H1 (cell line): ENCODE measurements around the gene CTSL. TPM values are rescaled to one million over a fixed set of nuclear protein-coding genes. Genes with fewer than 3 reads are reported as not detected.

Experiments used
- CTCF ChIA-PET: fragments of 300-600 bp; sonication (Branson Sonifier 250); formaldehyde crosslinking; loops from one replicate; lab custom pipeline; 2021; ENCODE audit not compliant: partially characterized antibody; lab: Charles Lee
- POLR2A ChIA-PET: fragments of 300-600 bp; sonication (Branson Sonifier 250); formaldehyde crosslinking; loops from one replicate; lab custom pipeline; 2021; ENCODE audit warnings: inconsistent platforms; ENCODE audit not compliant: partially characterized antibody; lab: Charles Lee
- DNase-seq, 2 experiments: peaks; one replicate each; pipeline versions ENCODE4 v3.0.0 to v3.0.0-alpha.2; 2010 to 2022; ENCODE audit warnings: low spot score in 2 of 2, low read depth in 1 of 2, mixed read lengths in 1 of 2
- FAIRE-seq: peaks from 2 replicates; lab custom pipeline; 2011; peaks lifted over from hg19 to GRCh38; lab: Jason Lieb, UNC
- H2AFZ ChIP-seq: 2 replicates; pipeline ENCODE4 v1.8.1; 2012; ENCODE audit warnings: low read length, inconsistent platforms
- H2AK5ac ChIP-seq: 2 replicates; pipeline ENCODE4 v1.6.1; 2013; ENCODE audit warnings: low read depth, low read length
- H2BK120ac ChIP-seq: replicated peaks from 2 replicates; pipeline ENCODE3; 2013; ENCODE audit warnings: low read depth, low read length, inconsistent platforms
- H2BK12ac ChIP-seq: 2 replicates; pipeline ENCODE4 v1.6.1; 2013; ENCODE audit warnings: low read depth, low read length
- H2BK15ac ChIP-seq: 2 replicates; pipeline ENCODE4 v1.6.1; 2013; ENCODE audit warnings: low read length
- H2BK20ac ChIP-seq: 2 replicates; pipeline ENCODE4 v1.6.1; 2013; ENCODE audit warnings: low read length
- H2BK5ac ChIP-seq: 2 replicates; pipeline ENCODE4 v1.6.1; 2013; ENCODE audit warnings: low read depth, low read length
- H3K14ac ChIP-seq: 2 replicates; pipeline ENCODE4 v1.6.1; 2013; ENCODE audit warnings: inconsistent platforms; ENCODE audit not compliant: insufficient read length
- H3K18ac ChIP-seq: 2 replicates; pipeline ENCODE4 v1.6.1; 2013; ENCODE audit warnings: low read length; ENCODE audit errors: extremely low read depth
- H3K23ac ChIP-seq: 2 replicates; pipeline ENCODE4 v1.6.1; 2013; ENCODE audit warnings: inconsistent platforms; ENCODE audit not compliant: insufficient read length
- H3K23me2 ChIP-seq: 2 replicates; pipeline ENCODE4 v1.6.1; 2013; ENCODE audit warnings: low read depth, low read length
- H3K27ac ChIP-seq: 2 replicates; pipeline ENCODE4 v1.6.1; 2011; ENCODE audit warnings: low read depth, low read length, inconsistent platforms
- H3K27me3 ChIP-seq, 4 experiments: replicated peaks in 1 of 4; 1 replicate in 1 of 4; 2 replicates in 3 of 4; pipeline versions ENCODE4 v1.6.1 to v1.8.1; 2011 to 2013; ENCODE audit warnings: low read length in 3 of 4, mild to moderate bottlenecking in 3 of 4, inconsistent platforms in 2 of 4, mixed read lengths in 2 of 4, moderate library complexity in 1 of 4; ENCODE audit not compliant: control insufficient read depth in 3 of 4, insufficient read depth in 3 of 4; ENCODE audit errors: extremely low read depth in 1 of 4
- H3K36me3 ChIP-seq, 4 experiments: 2 replicates each; pipeline versions ENCODE4 v1.6.1 to v1.8.1; 2011 to 2013; ENCODE audit warnings: mild to moderate bottlenecking in 4 of 4, low read length in 3 of 4, moderate library complexity in 2 of 4, control low read depth in 1 of 4, inconsistent platforms in 1 of 4; ENCODE audit not compliant: insufficient read depth in 4 of 4, control insufficient read depth in 2 of 4
- H3K4ac ChIP-seq: replicated peaks from 2 replicates; pipeline ENCODE3; 2013; ENCODE audit warnings: low read length, low read depth, mixed read lengths, inconsistent platforms; ENCODE audit not compliant: insufficient read length
- H3K4me1 ChIP-seq, 4 experiments: replicated peaks in 1 of 4; 1 replicate in 1 of 4; 2 replicates in 3 of 4; pipeline versions ENCODE4 v1.6.1 to v1.8.1; 2011 to 2013; ENCODE audit warnings: low read length in 3 of 4, inconsistent platforms in 2 of 4, mixed read lengths in 1 of 4; ENCODE audit not compliant: insufficient read depth in 4 of 4, control insufficient read depth in 3 of 4
- H3K4me2 ChIP-seq, 2 experiments: 2 replicates each; pipeline versions ENCODE4 v1.6.1 to v1.8.1; 2011 to 2013; ENCODE audit warnings: low read depth in 2 of 2, low read length in 2 of 2, control low read depth in 1 of 2, inconsistent platforms in 1 of 2, mild to moderate bottlenecking in 1 of 2; ENCODE audit not compliant: insufficient read depth in 1 of 2
- H3K4me3 ChIP-seq, 4 experiments: fragments of 200-600, 300-600 bp in 1 of 4; sonication (generic), shearing (Covaris generic), sonication (Bioruptor Twin) in 1 of 4; 2 replicates each; pipeline versions ENCODE4 v1.5.1 to v1.8.1; 2011 to 2016; ENCODE audit warnings: low read length in 4 of 4, low read depth in 3 of 4, control low read depth in 2 of 4, inconsistent platforms in 2 of 4, mild to moderate bottlenecking in 2 of 4, mixed read lengths in 1 of 4, moderate library complexity in 1 of 4; ENCODE audit not compliant: insufficient read depth in 2 of 4; ENCODE audit errors: extremely low read depth in 1 of 4
- H3K56ac ChIP-seq: replicated peaks from 2 replicates; pipeline ENCODE3; 2013; ENCODE audit warnings: low read depth, mild to moderate bottlenecking, mixed read lengths, low read length, inconsistent platforms; ENCODE audit not compliant: insufficient read length
- H3K79me1 ChIP-seq: 2 replicates; pipeline ENCODE4 v1.6.1; 2013; ENCODE audit warnings: low read depth, low read length, control low read depth
- H3K79me2 ChIP-seq, 2 experiments: 2 replicates each; pipeline versions ENCODE4 v1.6.1 to v1.8.1; 2012 to 2013; ENCODE audit warnings: low read length in 2 of 2, mild to moderate bottlenecking in 2 of 2, inconsistent platforms in 1 of 2; ENCODE audit not compliant: insufficient read depth in 2 of 2, control insufficient read depth in 1 of 2
- H3K9ac ChIP-seq, 4 experiments: replicated peaks in 1 of 4; 1 replicate in 1 of 4; 2 replicates in 3 of 4; pipeline versions ENCODE4 v1.6.1 to v1.8.1; 2011 to 2013; ENCODE audit warnings: low read depth in 3 of 4, low read length in 3 of 4, control low read depth in 2 of 4, mild to moderate bottlenecking in 2 of 4, moderate library complexity in 2 of 4, inconsistent platforms in 1 of 4; ENCODE audit errors: extremely low read depth in 1 of 4
- H3K9me3 ChIP-seq, 2 experiments: 2 replicates each; pipeline versions ENCODE4 v1.6.1 to v1.8.1; 2012 to 2013; ENCODE audit warnings: mild to moderate bottlenecking in 2 of 2, moderate library complexity in 2 of 2, control low read depth in 1 of 2, inconsistent platforms in 1 of 2, low read depth in 1 of 2, low read length in 1 of 2, mixed read lengths in 1 of 2; ENCODE audit not compliant: insufficient read depth in 2 of 2
- H4K20me1 ChIP-seq, 2 experiments: replicated peaks in 1 of 2; 2 replicates each; pipeline versions ENCODE3 to v1.8.1; 2011 to 2013; ENCODE audit warnings: inconsistent platforms in 2 of 2, low read length in 2 of 2, mild to moderate bottlenecking in 1 of 2; ENCODE audit not compliant: insufficient read depth in 2 of 2, control insufficient read depth in 1 of 2
- H4K5ac ChIP-seq: 2 replicates; pipeline ENCODE4 v1.6.1; 2013; ENCODE audit warnings: low read length, low read depth, mixed read lengths, inconsistent platforms; ENCODE audit not compliant: insufficient read length
- H4K8ac ChIP-seq: 2 replicates; pipeline ENCODE4 v1.8.0; 2013; ENCODE audit warnings: mild to moderate bottlenecking, moderate library complexity, low read length, inconsistent platforms; ENCODE audit not compliant: insufficient read depth; ENCODE audit errors: extremely low read depth
- H4K91ac ChIP-seq: replicated peaks from 2 replicates; pipeline ENCODE3; 2013; ENCODE audit warnings: low read length, mixed read lengths, inconsistent platforms; ENCODE audit not compliant: insufficient read length
- ATF3 ChIP-seq: IDR thresholded peaks from 2 replicates; pipeline ENCODE4 v1.6.1; 2011; ENCODE audit warnings: low read depth, mild to moderate bottlenecking, low read length; ENCODE audit not compliant: insufficient read depth
- SAP30 ChIP-seq: fragments of 300-600 bp; sonication (generic); IDR thresholded peaks from 2 replicates; pipeline ENCODE4 v1.7.1; 2012; ENCODE audit warnings: low read length, moderate library complexity, mild to moderate bottlenecking, inconsistent platforms; ENCODE audit not compliant: insufficient read depth, insufficient replicate concordance
- SP1 ChIP-seq: IDR thresholded peaks from 2 replicates; pipeline ENCODE4 v1.6.1; 2011; ENCODE audit warnings: low read depth, low read length
- WGBS, 2 experiments: shearing (Covaris generic) in 1 of 2; methylation state at CpG; one replicate each; pipeline versions ENCODE4 v1.1.6 to v1.1.7; 2013 to 2015; ENCODE audit warnings: low lambda C conversion rate in 2 of 2, mixed read lengths in 2 of 2, inconsistent platforms in 1 of 2, low coverage in 1 of 2, missing lambda C conversion rate in 1 of 2; ENCODE audit not compliant: insufficient replicate concordance in 2 of 2, insufficient coverage in 1 of 2, insufficient read length in 1 of 2; ENCODE audit errors: extremely low coverage in 1 of 2, missing lambda C conversion rate in 1 of 2; 5-methylcytosine and 5-hydroxymethylcytosine counted together
- polyA plus RNA-seq, 7 experiments: library from polyadenylated mRNA; depleted of rRNA in 3 of 7; stranded (reverse) in 5 of 7; unstranded in 2 of 7; fragments of >200 nt in 5 of 7; fragments of 200-250 nt in 2 of 7; gene quantifications; 1 replicate in 5 of 7; 2 replicates in 1 of 7; 4 replicates in 1 of 7; pipeline versions ENCODE4 v1.2.1 to v1.2.3, GENCODE V29; 2011 to 2013; ENCODE audit warnings: missing spikeins in 2 of 7, mixed read lengths in 2 of 7
- total RNA-seq: library from RNA; stranded (reverse); fragmentation: NEBNext Ultra II Directional; extraction: Animal tissue kit (Norgen Biotek cat#: 25700); gene quantifications from 2 replicates; pipeline ENCODE4 v1.2.1, GENCODE V29; 2021

The CTSL gene
- total and polyA plus RNA-seq, 2 of the 8 experiments (the other 6 are each of a cell fraction or from before 2014, with no cell fraction given): 34.2 to 38.2 TPM

GRCh38 chr9:87749335-87750035 lies 23.6 kb downstream of the CTSL start:
- Histone ChIP-seq H4K91ac (no peak overlapping the region), H2BK15ac (no peak overlapping the region), H3K36me3 (no peaks in the 10 kb centered on the region)
- no peak for TF ChIP-seq SAP30
- no peak for TF ChIP-seq ATF3
- TF ChIP-seq SP1: no peak

More at GRCh38 chr9:87749335-87750035, 23.6 kb downstream of the CTSL start:
- Histone ChIP-seq H3K4me1 (peaks cover 2 to 8% (median 3%) of the 10 kb centered on the region in 4 experiments; a peak in 4 of 7 replicates), H3K23ac (no peak overlapping the region), H2BK120ac (no peak overlapping the region), H4K20me1 (no peaks in the 10 kb centered on the region), H4K5ac (no peak overlapping the region), H3K79me1 (no peaks in the 10 kb centered on the region), H3K23me2 (no peaks in the 10 kb centered on the region), H3K4me3 (no peak overlapping the region), H2AFZ (no peak overlapping the region), H3K27me3 (no peaks in the 10 kb centered on the region; a peak in 1 of 7 replicates), H2AK5ac (no peak overlapping the region), H3K9ac (no peak overlapping the region), H3K9me3 (peaks cover 4 to 6% of the 10 kb centered on the region in 2 experiments; a peak in 2 of 4 replicates), H3K79me2 (no peaks in the 10 kb centered on the region), H3K18ac (no peak overlapping the region), H3K4ac (no peak overlapping the region), H2BK12ac (no peak overlapping the region), H2BK5ac (no peak overlapping the region), H2BK20ac (no peak overlapping the region), H4K8ac (no peak overlapping the region), H3K27ac (no peak overlapping the region), H3K56ac (no peak overlapping the region), H3K14ac (no peak overlapping the region), H3K4me2 (no peak overlapping the region)
- WGBS, 2 experiments: 96% methylated on average over 5 of the region's 5 CpGs; no CpG with 5 or more reads in 1 of the 2 experiments
- CTCF ChIA-PET: no interaction called here
- DNase-seq: no peak
- POLR2A ChIA-PET: no interaction called here
- FAIRE-seq: no peak
